GM21786 (cell line): ENCODE measurements around the gene ZNF69.
"Not testable (repeated sequence)": the region's sequence is repeated elsewhere in the genome, so short reads cannot be mapped to it uniquely, and the experiment has no call there.

Experiments
- ATAC-seq: cut with Tn5 transposase; IDR thresholded peaks from one replicate; pipeline ENCODE4 v1.9.1; 2021; ENCODE audit not compliant: unreplicated experiment

ZNF69 gene

GRCh38 chr19:11890634-11891033 is 3.1 kb downstream of the ZNF69 start:
- no peak for ATAC-seq

DNA sequence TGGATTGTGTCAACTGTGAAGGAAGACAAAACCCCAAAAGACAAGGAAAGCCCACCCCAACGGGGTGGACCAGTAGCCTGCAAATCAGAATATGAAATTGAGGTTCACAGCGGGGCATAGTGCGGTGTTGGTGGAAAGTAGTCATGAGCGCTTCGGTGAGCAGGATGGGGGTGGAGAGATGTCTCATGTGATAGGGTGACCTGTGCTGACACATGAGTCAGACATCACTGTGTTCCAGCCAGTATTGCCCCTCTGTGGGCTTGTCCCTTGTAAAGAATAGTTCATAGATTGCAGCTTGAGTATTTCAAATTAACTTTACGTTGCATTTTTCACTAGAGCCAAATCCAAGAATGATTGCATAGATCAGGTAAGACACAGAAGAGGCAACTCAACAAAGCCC is 7.3 kb downstream of the ZNF69 start:
- ATAC-seq: no peak

- ATAC-seq: no peak
Observed at GRCh38 chr19:11902228-11902627, 14.6 kb downstream of the ZNF69 start.

DNA sequence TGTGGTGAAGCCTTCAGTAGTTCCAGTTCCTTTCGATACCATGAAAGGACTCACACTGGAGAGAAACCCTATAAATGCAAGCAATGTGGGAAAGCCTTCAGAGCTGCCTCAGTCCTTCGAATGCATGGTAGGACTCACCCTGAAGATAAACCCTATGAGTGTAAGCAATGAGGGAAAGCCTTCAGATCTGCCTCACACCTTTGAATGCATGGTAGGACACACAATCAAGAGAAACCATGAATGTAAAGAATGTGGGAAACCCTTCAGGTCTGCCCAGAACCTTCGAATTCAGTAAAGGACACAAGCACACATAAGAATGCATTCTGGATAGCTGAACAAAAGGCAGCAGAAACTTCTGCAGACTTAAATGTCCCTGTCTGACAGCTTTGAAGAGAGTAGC is 18.3 kb downstream of the ZNF69 start:
- no peak for ATAC-seq

DNA sequence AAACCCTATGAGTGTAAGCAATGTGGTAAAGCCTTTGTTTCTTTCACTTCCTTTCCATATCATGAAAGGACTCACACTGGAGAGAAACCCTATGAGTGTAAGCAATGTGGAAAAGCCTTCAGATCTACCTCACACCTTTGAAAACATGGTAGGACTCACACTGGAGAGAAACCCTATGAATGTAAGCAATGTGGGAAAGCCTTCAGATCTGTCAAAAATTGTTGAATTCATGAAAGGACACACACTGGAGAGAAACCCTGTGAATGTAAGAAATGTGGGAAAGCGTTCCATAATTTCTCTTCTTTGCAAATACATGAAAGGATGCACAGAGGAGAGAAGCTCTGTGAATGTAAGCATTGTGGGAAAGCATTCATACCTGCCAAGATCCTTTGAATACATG is 24.4 kb downstream of the ZNF69 start:
- ATAC-seq: not testable (repeated sequence)

DNA sequence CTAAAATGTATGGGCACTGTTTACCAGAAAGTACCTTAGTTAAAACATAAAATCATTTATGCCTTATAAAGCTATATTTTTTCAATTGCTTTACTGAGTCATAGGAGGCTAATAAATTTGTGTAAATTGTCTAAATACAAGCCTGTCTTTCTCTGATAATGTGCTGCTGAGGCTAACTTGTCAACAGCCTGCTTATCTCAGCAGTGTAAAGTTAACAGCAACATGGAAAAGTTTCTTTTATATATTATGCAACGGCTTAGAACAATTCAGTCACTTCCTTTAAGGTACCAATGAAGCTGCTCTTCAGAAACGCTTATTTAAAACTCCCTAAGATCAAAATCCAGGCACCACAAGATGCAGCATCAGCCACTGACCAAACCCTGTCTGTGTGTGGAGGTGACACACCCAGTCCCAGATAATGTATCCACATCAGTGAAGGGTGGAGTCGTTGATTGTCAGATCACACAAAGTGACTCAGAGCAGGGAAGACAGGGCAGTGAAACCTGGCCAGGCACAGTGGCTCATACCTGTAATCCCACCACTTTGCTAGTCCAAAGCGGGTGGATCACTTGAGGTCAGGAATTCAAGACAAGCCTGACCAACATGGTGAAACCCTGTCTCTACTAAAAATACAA is 27.0 kb downstream of the ZNF69 start:
- not testable (repeated sequence) for ATAC-seq

GRCh38 chr19:11921852-11922495 is 34.4 kb downstream of the ZNF69 start:
- no peak for ATAC-seq

DNA sequence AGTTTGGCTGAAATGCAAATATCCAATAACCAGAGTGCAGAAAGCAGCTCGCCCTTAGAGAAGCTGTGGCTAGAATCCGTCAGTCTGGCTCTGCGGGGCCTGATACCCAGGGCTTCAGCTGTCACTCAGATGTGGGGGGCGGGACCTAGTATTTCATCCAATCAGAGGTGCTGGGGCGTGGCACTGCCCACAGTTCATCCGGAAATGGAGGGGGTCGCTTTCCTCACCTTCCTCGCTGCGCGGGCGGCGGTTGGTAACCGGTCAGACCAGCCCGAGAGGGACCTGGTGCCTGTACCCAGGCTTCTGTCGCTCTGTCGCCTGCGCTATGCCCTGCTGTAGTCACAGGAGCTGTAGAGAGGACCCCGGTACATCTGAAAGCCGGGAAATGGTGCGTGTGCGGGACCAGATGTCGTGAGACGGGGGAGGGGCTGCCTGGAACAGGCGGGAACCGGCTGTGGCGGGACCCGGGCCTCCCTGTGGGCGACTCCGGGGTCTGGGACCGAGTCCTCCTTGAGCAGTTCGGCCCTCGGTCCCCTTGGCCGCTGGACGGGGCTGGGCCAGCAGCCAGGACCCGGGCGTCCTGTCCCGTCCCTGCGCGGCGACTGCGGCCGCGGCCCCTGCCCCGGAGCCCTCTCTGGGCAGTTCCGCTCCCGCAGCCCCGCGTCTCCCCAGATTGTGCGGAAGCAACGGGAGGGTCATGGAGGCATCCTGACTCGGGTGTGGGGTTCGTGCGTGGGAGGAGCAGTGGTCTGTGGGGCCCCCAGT is 37.5 kb downstream of the ZNF69 start, which contains the start of gene ZNF700:
Gene ZNF700, plus strand, starts transcription at position 222 of the 765 bp plus-strand sequence. Its CDS starts 104 bp downstream, at position 326.
- ATAC-seq: peak; percentile 88

DNA sequence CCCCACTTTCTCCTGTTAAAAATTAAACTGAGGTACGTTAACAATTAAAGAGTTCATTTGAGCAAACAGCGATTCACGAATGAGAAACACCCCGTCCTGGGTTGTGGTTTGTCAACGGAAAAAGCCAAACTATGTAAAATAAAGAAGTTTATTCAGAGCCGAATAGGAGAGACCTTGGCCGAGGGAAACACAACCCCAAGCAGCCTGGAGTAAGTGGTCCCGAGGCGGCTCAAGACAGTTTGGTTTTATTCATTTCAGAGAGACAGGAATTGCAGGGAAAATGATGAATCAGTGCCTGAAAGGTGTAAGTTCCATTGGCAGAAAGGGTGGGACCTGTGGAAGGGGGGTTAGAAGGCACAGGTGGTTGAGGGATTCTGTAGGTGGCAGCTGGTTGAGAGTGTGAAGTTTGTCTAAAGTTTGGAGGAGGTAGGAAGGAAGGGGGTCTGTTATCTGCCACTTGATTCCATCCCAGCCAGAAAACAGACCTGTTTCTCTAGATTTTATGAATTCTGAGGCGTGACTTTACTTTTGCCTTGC is 38.1 kb downstream of the ZNF69 start:
- ATAC-seq: not testable (repeated sequence)

GRCh38 chr19:11927227-11927626 is 39.6 kb downstream of the ZNF69 start:
- no peak for ATAC-seq

- no peak for ATAC-seq
Observed at GRCh38 chr19:11931051-11931450, 43.5 kb downstream of the ZNF69 start.

DNA sequence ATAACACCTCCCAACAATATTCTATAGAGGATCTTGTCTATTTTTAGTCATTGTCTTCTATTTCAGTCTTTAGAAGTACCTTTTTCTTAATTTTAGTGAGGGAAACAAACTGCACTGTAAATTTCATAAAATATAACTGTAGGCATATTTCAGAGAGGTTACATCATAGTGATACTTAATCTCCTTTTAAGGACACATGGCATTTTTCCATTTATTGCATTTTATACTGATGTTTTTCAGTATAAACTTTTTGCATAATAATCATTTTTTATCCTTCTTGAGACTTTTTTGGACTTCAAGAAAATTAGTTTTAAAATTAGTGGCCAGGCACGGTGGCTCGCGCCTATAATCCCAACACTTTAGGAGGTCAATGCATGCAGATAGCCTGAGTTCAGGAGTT is 43.9 kb downstream of the ZNF69 start:
- no peak for ATAC-seq

GRCh38 chr19:11935829-11936228 is 48.2 kb downstream of the ZNF69 start:
- not testable (repeated sequence) for ATAC-seq

DNA sequence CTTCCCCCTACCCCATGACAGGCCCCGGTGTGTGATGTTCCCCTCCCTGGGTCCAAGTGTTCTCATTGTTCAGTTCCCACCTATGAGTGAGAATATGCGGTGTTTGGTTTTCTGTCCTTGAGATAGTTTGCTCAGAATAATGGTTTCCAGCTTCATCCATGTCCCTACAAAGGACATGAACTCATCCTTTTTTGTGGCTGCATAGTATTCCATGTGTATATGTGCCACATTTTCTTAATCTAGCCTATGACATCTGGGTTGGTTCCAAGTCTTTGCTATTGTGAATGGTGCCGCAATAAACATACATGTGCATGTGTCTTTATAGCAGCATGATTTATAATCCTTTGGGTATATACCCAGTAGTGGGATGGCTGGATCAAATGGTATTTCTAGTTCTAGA is 50.8 kb downstream of the ZNF69 start:
- not testable (repeated sequence) for ATAC-seq

DNA sequence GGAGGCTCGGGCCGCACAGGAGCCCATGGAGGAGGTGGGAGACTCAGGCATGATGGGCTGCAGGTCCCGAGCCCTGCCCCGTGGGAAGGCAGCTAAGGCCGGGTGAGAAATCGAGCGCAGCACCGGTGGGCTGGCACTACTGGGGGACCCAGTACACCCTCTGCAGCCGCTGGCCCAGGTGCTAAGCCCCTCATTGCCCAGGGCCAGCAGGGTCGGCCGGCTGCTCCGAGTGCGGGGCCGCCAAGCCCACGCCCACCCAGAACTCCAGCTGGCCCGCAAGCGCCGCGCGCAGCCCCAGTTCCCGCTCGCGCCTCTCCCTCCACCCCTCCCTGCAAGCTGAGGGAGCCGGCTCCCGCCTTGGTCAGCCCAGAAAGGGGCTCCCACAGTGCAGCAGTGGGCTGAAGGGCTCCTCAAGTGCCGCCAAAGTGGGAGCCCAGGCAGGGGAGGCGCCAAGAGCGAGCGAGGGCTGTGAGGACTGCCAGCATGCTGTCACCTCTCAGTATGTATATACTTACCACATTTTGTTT is 53.8 kb downstream of the ZNF69 start:
- not testable (repeated sequence) for ATAC-seq

DNA sequence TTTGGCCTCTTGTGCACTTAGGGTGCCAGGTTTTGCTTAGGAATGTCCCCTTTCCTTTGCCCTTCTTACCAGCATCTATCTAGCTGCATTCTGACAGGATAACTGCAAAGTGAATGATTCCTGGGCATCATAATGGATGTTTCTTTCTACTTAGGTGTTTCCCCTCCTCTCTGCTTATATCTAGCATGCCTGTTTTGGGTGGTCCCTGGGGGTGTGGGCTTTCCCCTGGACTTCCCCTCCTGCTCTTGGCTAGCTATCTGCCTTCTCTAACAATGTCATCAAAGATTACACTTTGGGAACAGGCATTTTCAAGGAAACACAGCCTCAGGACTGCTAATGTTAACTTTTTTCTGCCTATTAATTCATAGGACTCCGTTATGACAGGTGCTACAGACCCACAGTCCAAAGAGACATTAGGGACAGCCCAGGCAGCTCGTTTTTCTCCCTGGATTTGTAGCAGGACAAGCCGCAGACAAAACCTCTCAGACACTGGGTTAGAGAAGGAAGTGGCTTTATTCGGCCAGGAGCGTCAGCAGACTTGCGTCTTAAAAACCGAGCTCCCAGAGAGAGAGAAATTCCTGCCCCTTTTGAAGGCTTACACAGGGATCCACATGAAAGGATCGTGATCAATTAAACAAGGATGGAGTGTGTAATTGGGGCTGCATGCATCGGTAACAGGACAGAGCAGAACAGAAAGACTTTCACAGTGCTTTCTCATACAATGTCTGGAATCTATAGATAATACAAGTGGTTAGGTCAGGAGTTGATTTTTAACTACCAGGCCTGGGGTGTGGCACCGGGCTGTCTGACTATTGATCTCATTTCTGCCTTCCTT is 54.6 kb downstream of the ZNF69 start:
- no peak for ATAC-seq

GRCh38 chr19:11942843-11943108 is 55.2 kb downstream of the ZNF69 start:
- ATAC-seq: no peak

DNA sequence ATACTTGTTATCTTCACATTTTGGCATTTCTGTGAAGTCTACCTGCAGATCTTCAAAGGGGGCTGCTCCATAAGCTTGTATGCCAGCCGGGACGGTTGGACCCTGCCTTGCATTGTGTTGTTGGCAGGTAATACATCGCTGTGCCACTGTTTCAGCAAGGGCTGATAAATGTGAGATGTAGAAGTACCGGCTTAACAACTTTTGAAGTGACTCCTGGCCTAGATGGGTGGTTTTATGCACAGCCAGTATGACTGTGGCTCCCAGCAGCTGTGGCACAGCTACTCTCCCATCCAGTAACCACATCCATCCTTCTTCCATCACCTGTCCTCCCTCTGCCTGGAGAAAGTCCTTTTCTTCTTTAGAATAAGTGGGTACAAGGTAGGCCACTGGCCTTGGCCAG is 57.1 kb downstream of the ZNF69 start:
- no peak for ATAC-seq

DNA sequence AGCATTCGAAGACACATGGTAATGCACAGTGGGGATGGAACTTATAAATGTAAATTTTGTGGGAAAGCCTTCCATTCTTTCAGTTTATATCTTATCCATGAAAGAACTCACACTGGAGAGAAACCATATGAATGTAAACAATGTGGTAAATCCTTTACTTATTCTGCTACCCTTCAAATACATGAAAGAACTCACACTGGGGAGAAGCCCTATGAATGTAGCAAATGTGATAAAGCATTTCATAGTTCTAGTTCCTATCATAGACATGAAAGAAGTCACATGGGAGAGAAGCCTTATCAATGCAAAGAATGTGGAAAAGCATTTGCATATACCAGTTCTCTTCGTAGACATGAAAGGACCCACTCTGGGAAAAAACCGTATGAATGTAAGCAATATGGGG is 61.1 kb downstream of the ZNF69 start:
- no peak for ATAC-seq

GRCh38 chr19:11949201-11949600 is 61.6 kb downstream of the ZNF69 start:
- no peak for ATAC-seq

DNA sequence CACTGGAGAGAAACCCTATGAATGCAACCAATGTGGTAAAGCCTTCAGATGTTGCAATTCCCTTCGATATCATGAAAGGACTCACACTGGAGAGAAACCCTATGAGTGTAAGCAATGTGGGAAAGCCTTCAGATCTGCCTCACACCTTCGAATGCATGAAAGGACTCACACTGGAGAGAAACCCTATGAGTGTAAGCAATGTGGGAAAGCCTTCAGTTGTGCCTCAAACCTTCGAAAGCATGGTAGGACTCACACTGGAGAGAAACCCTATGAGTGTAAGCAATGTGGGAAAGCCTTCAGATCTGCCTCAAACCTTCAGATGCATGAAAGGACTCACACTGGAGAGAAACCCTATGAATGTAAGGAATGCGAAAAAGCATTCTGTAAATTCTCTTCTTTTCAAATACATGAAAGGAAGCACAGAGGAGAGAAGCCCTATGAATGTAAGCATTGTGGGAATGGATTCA is 62.1 kb downstream of the ZNF69 start:
- ATAC-seq: not testable (repeated sequence)
